DND-41 (cell line): ENCODE results near the gene ADAMTS8.
A peak's percentile ranks its signal among the peaks of the same experiment; 100 is the strongest.

ENCODE experiments used
- ATAC-seq: fragments of 200-7000 bp; cut with Tn5 transposase; 3 replicates; pipeline ENCODE4 v1.9.1; 2021; ENCODE audit warnings: low read depth; ENCODE audit not compliant: insufficient read depth
- DNase-seq: peaks from one replicate; pipeline ENCODE4 v3.0.0-alpha.2; 2020
- H2AFZ ChIP-seq: 2 replicates; pipeline ENCODE4 v1.6.0; 2012; ENCODE audit warnings: low read depth, low read length
- H3K27ac ChIP-seq: 2 replicates; pipeline ENCODE4 v1.5.1; 2012; ENCODE audit warnings: low read length, inconsistent platforms
- H3K27me3 ChIP-seq: fragments of 200-600 bp; sonication (generic); 2 replicates; pipeline ENCODE4 v1.6.0; 2012; ENCODE audit warnings: low read length, mild to moderate bottlenecking, inconsistent platforms; ENCODE audit not compliant: insufficient read depth, poor library complexity
- H3K36me3 ChIP-seq: 2 replicates; pipeline ENCODE4 v1.5.1; 2012; ENCODE audit warnings: low read length, inconsistent platforms; ENCODE audit not compliant: insufficient read depth
- H3K4me1 ChIP-seq: 2 replicates; pipeline ENCODE4 v1.5.1; 2012; ENCODE audit warnings: mild to moderate bottlenecking, low read length; ENCODE audit not compliant: insufficient read depth
- H3K4me2 ChIP-seq: 2 replicates; pipeline ENCODE4 v1.6.0; 2012; ENCODE audit warnings: mild to moderate bottlenecking, moderate library complexity, low read length, inconsistent platforms; ENCODE audit not compliant: insufficient read depth
- H3K4me3 ChIP-seq, 2 experiments: fragments of 200-600 bp in 1 of 2; shearing (Covaris generic) in 1 of 2; 2 replicates each; pipeline ENCODE4 v1.5.1; 2012 to 2016; ENCODE audit warnings: inconsistent platforms in 2 of 2, low read length in 2 of 2, mild to moderate bottlenecking in 2 of 2, low read depth in 1 of 2, moderate library complexity in 1 of 2
- H3K79me2 ChIP-seq: 2 replicates; pipeline ENCODE4 v1.6.0; 2012; ENCODE audit warnings: low read length, inconsistent platforms; ENCODE audit not compliant: insufficient read depth
- H3K9ac ChIP-seq: 2 replicates; pipeline ENCODE4 v1.6.0; 2012; ENCODE audit warnings: low read depth, mild to moderate bottlenecking, inconsistent platforms, low read length, moderate library complexity
- H3K9me3 ChIP-seq: 2 replicates; pipeline ENCODE4 v1.5.1; 2012; ENCODE audit warnings: low read length, moderate library complexity, mild to moderate bottlenecking, inconsistent platforms; ENCODE audit not compliant: insufficient read depth, severe bottlenecking
- H4K20me1 ChIP-seq: 2 replicates; pipeline ENCODE4 v1.6.0; 2012; ENCODE audit warnings: low read length; ENCODE audit not compliant: insufficient read depth
- EZH2 ChIP-seq: IDR thresholded peaks from 3 replicates; pipeline ENCODE4 v1.6.1; 2012; ENCODE audit warnings: borderline replicate concordance, low read depth, mild to moderate bottlenecking, moderate library complexity, low read length, inconsistent platforms; ENCODE audit not compliant: severe bottlenecking
- TF ChIP-seq, protein P1 (sequence below): IDR thresholded peaks from 2 replicates; pipeline ENCODE4 v1.5.1; 2012; ENCODE audit warnings: borderline replicate concordance, low read length, moderate library complexity, mild to moderate bottlenecking; ENCODE audit not compliant: poor library complexity, severe bottlenecking; ENCODE audit errors: extremely low read depth

The ADAMTS8 gene

DNA sequence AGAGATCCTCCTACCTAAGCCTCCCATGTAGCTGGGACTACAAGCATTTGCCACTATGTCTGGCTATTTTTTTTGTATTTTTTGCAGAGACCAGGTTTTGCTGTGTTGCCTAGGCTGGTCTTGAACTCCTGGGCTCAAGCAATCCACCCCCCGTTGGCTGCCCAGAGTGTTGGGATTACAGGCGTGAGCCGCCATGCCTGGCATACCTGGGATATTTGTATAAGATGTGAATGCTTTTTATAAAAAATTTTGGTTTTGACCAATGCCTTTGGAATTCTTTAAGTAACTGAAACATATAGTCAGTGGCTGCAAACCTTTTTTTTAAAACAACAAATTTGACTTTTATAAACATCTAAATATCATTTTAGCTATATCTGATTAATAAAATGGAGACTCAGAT lies 42.4 kb downstream of the ADAMTS8 start:
- Histone ChIP-seq H3K4me1 (peaks cover 42% of the 10 kb centered on the region), H3K9me3 (no peaks in the 10 kb centered on the region), H3K9ac (no peak overlapping the region), H3K27me3 (no peaks in the 10 kb centered on the region), H2AFZ (no peak overlapping the region), H3K4me2 (no peak overlapping the region), H3K27ac (no peak overlapping the region), H3K79me2 (no peaks in the 10 kb centered on the region), H3K36me3 (no peaks in the 10 kb centered on the region), H3K4me3 (no peak overlapping the region), H4K20me1 (peaks cover 3% of the 10 kb centered on the region; the same call in 1 of the 2 replicates)
- DNase-seq (no peak), ATAC-seq (no peak)
- TF ChIP-seq, protein P1, sequence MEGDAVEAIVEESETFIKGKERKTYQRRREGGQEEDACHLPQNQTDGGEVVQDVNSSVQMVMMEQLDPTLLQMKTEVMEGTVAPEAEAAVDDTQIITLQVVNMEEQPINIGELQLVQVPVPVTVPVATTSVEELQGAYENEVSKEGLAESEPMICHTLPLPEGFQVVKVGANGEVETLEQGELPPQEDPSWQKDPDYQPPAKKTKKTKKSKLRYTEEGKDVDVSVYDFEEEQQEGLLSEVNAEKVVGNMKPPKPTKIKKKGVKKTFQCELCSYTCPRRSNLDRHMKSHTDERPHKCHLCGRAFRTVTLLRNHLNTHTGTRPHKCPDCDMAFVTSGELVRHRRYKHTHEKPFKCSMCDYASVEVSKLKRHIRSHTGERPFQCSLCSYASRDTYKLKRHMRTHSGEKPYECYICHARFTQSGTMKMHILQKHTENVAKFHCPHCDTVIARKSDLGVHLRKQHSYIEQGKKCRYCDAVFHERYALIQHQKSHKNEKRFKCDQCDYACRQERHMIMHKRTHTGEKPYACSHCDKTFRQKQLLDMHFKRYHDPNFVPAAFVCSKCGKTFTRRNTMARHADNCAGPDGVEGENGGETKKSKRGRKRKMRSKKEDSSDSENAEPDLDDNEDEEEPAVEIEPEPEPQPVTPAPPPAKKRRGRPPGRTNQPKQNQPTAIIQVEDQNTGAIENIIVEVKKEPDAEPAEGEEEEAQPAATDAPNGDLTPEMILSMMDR = no peak
- no peak for TF ChIP-seq EZH2

- Histone ChIP-seq H3K4me3 (no peak overlapping the region), H3K9ac (no peak overlapping the region)
Observed at GRCh38 chr11:130383344-130384211, 44.8 kb downstream of the ADAMTS8 start.

GRCh38 chr11:130381317-130381716 lies 47.1 kb downstream of the ADAMTS8 start:
- Histone ChIP-seq H3K36me3 (no peaks in the 10 kb centered on the region), H3K27me3 (no peaks in the 10 kb centered on the region), H3K9ac (no peak overlapping the region), H3K4me2 (no peak overlapping the region), H2AFZ (no peak overlapping the region), H3K27ac (no peak overlapping the region), H3K4me1 (peaks cover 23% of the 10 kb centered on the region), H3K4me3 (no peak overlapping the region), H3K9me3 (no peaks in the 10 kb centered on the region), H4K20me1 (peaks cover 3% of the 10 kb centered on the region; the same call in 1 of the 2 replicates), H3K79me2 (no peaks in the 10 kb centered on the region)
- no peak for TF ChIP-seq EZH2
- TF ChIP-seq, protein P1 = no peak
- DNase-seq (no peak), ATAC-seq (no peak)

More at GRCh38 chr11:130383344-130384211, 44.8 kb downstream of the ADAMTS8 start:
- Histone ChIP-seq H3K36me3 (no peaks in the 10 kb centered on the region), H2AFZ (no peak overlapping the region), H3K4me1 (peaks cover 34% of the 10 kb centered on the region), H3K9me3 (no peaks in the 10 kb centered on the region), H3K4me2 (no peak overlapping the region), H3K27me3 (no peaks in the 10 kb centered on the region), H3K27ac (no peak overlapping the region), H3K79me2 (no peaks in the 10 kb centered on the region), H4K20me1 (peaks cover 3% of the 10 kb centered on the region; the same call in 1 of the 2 replicates)
- ATAC-seq (peak; percentile 76), DNase-seq (peak; percentile 45)
- TF ChIP-seq, protein P1 = no peak
- TF ChIP-seq EZH2 = no peak
